Measurements from ENCODE around the gene SSBP3.

DNA sequence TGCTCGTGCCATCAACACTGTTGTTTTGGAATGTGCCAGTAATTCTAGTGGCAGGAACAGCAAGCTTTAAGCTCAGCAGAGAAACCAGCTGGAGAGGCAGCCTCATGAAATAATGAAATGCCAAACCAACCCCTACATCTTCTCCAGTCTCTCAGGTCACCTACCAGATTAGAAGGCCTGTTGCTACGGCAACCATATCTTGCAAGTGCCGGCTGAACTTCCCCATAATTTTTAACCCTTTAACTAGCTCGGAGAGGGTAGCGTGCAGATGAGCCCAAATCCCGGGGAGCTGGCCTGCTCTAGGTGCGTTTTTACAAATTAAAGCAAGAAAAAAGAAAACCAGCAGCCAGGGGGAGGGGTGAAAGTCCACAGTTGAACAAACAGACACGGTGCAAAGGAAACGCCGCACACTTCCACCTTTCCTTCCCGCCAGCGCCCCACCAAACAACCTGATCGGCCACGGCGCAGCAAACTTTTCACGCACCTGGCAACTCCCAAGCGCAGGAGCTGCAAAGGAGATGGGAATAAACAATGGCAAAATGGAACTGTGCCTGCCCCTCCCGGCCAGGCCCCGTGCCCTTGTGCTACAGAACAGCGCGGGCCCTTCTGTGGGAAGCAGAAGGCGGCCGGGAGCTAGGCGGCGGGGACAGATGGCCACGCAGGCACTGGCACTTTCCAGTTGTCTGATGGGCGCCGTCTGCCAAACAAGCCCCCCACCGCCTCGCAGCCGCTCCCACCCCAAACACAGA lies 50.1 kb downstream of the SSBP3 start:
- TF ChIP-seq, protein P1, sequence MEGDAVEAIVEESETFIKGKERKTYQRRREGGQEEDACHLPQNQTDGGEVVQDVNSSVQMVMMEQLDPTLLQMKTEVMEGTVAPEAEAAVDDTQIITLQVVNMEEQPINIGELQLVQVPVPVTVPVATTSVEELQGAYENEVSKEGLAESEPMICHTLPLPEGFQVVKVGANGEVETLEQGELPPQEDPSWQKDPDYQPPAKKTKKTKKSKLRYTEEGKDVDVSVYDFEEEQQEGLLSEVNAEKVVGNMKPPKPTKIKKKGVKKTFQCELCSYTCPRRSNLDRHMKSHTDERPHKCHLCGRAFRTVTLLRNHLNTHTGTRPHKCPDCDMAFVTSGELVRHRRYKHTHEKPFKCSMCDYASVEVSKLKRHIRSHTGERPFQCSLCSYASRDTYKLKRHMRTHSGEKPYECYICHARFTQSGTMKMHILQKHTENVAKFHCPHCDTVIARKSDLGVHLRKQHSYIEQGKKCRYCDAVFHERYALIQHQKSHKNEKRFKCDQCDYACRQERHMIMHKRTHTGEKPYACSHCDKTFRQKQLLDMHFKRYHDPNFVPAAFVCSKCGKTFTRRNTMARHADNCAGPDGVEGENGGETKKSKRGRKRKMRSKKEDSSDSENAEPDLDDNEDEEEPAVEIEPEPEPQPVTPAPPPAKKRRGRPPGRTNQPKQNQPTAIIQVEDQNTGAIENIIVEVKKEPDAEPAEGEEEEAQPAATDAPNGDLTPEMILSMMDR (optimal IDR thresholded peaks at IDR 0.05 in 1 of 3, IDR thresholded peaks at IDR 0.05 in 1 of 3, conservative IDR thresholded peaks at IDR 0.05 in 1 of 3; ENCODE audit: extremely low read depth in 1 of 3, insufficient read depth in 2 of 3, low read length in 3 of 3), result no peak
- no peak for TF ChIP-seq EZH2 (IDR thresholded peaks at IDR 0.05; ENCODE audit: low read length)
